ENCODE data around the gene TMX2. TPM values are rescaled to one million over a fixed set of nuclear protein-coding genes. Genes with fewer than 3 reads are reported as not detected.

TMX2 gene
- total RNA-seq, 4 donors from 2014 or later: 44.0 to 52.1 (median 50.0) TPM

DNA sequence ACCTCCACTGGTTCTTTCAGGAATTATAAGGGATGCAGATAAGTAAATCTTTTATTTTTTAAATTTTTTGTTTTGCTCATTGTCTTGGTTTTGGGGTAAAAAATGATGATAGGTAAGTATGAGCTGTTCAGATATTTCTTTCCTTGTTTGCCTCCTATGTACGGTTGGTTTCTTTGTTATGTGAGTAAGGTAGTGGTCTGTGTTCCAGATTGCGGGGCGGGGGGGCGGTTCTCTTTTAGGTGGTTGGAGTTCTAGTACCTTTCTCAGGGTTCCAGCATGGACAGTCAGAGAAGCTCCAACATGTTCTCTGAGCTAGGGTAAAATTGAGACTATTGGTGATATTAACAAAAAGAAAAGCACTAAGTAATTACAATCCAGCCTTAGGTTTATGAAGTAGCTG is 51.6 kb downstream of the TMX2 start:
- H3K9me3 ChIP-seq: no peaks in the 10 kb centered on the region
- peaks cover 10 to 53% (median 13%) of the 10 kb centered on the region in 3 donors for H3K4me1 ChIP-seq
- 0 to 15% methylated on average over 2 to 4 of the region's 4 CpGs for WGBS, 2 donors (ENCODE audit: low coverage in 1 of 2)
- TF ChIP-seq POLR2A (IDR thresholded peaks at IDR 0.05) (no peak), EP300 (IDR thresholded peaks at IDR 0.05) (no peak), POLR2AphosphoS5 (IDR thresholded peaks at IDR 0.05) (no peak)
- TF ChIP-seq, protein P1, sequence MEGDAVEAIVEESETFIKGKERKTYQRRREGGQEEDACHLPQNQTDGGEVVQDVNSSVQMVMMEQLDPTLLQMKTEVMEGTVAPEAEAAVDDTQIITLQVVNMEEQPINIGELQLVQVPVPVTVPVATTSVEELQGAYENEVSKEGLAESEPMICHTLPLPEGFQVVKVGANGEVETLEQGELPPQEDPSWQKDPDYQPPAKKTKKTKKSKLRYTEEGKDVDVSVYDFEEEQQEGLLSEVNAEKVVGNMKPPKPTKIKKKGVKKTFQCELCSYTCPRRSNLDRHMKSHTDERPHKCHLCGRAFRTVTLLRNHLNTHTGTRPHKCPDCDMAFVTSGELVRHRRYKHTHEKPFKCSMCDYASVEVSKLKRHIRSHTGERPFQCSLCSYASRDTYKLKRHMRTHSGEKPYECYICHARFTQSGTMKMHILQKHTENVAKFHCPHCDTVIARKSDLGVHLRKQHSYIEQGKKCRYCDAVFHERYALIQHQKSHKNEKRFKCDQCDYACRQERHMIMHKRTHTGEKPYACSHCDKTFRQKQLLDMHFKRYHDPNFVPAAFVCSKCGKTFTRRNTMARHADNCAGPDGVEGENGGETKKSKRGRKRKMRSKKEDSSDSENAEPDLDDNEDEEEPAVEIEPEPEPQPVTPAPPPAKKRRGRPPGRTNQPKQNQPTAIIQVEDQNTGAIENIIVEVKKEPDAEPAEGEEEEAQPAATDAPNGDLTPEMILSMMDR (IDR thresholded peaks at IDR 0.05): no peak
- no peaks in the 10 kb centered on the region for H3K36me3 ChIP-seq
- peak overlapping the region; percentile 85 to 100 (median 88) for H3K27ac ChIP-seq
- no peak for ATAC-seq
- peak overlapping the region; percentile 61 to 100 for H3K4me3 ChIP-seq
- no peaks in the 10 kb centered on the region for H3K27me3 ChIP-seq

DNA sequence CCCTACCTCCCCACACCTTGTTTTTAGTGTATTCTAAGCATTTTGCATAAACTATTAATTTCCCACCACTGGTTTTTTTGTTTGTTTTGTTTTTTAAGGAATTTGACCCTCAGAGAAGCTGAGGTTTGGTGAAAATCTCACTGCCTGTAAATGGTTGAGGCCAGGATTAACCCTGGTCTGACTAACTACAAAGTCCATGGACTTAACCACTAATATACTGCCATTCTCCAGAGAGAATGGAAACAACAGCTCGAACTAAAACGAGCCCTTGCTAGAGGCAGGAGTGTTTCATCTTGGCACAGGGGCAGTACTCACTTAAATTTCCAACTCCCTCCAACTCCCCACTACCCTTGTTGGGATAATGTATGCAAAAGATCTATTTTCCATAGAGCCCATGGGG is 52.2 kb downstream of the TMX2 start:
- no peak for ATAC-seq
- peaks cover 10 to 58% (median 17%) of the 10 kb centered on the region in 3 donors for H3K4me1 ChIP-seq
- WGBS, 2 donors (ENCODE audit: low coverage in 1 of 2): 17% methylated on average over 1 to 2 of the region's 2 CpGs
- no peaks in the 10 kb centered on the region for H3K36me3 ChIP-seq
- H3K27ac ChIP-seq: peak overlapping the region in 3 of 4 donors; percentile 85 to 90 (median 87)
- H3K9me3 ChIP-seq: no peaks in the 10 kb centered on the region
- no peaks in the 10 kb centered on the region for H3K27me3 ChIP-seq
- TF ChIP-seq EP300 (IDR thresholded peaks at IDR 0.05): no peak
- no peak for TF ChIP-seq POLR2AphosphoS5 (IDR thresholded peaks at IDR 0.05)
- no peak for TF ChIP-seq POLR2A (IDR thresholded peaks at IDR 0.05)
- TF ChIP-seq, protein P1 (IDR thresholded peaks at IDR 0.05): no peak
- peak overlapping the region; percentile 61 to 100 for H3K4me3 ChIP-seq

DNA sequence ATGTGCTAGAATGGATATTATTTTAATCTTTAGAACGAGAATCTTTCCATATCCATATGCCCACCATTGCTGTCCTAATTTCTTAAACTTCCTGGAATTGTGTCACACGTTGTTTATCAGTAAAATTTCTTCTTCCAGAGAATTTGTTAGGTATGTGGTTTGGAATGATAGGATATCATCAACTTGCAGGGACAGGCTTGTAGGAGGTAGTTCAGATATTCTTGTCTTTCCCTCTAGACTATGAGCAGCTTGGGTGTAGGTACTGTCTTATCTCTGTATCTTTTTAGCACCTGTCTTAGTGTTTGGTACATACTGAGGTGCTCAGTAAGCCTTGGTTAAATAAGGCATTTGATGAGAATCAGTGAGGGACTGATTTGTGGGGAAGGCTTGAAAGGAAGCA is 52.6 kb downstream of the TMX2 start:
- no peak for ATAC-seq
- peak overlapping the region; percentile 61 to 100 for H3K4me3 ChIP-seq
- H3K36me3 ChIP-seq: no peaks in the 10 kb centered on the region
- H3K4me1 ChIP-seq: peaks cover 10 to 62% (median 17%) of the 10 kb centered on the region in 3 donors
- WGBS, 2 donors (ENCODE audit: low coverage in 1 of 2): 5 to 18% methylated on average over 2 of the region's 2 CpGs
- H3K27me3 ChIP-seq: no peaks in the 10 kb centered on the region
- no peaks in the 10 kb centered on the region for H3K9me3 ChIP-seq
- H3K27ac ChIP-seq: peak overlapping the region in 3 of 4 donors; percentile 85 to 90 (median 87)
- no peak for TF ChIP-seq POLR2A (IDR thresholded peaks at IDR 0.05)
- no peak for TF ChIP-seq EP300 (IDR thresholded peaks at IDR 0.05)
- no peak for TF ChIP-seq POLR2AphosphoS5 (IDR thresholded peaks at IDR 0.05)
- TF ChIP-seq, protein P1 (IDR thresholded peaks at IDR 0.05): no peak

DNA sequence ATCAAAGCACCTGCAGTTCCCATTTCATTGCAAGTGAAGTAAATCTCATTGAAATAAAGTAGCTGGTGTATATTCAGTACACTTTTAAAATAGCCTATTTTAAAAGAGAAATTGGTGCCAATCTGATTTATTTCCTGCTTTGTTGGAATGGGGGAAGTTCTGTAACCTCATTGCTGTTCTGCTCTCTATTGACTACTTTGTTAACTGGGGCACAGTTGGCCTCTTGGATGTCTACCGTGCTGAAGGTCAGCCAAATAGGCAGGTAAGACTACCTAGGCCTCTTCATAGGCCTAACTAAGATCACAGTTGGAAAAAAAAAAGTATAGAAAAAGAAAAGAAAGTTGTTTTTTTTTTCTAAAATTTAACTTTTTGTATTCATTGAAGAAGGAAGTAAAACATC is 58.4 kb downstream of the TMX2 start:
- no peak for TF ChIP-seq POLR2AphosphoS5 (IDR thresholded peaks at IDR 0.05)
- TF ChIP-seq POLR2A (IDR thresholded peaks at IDR 0.05): no peak
- TF ChIP-seq, protein P1 (IDR thresholded peaks at IDR 0.05): no peak
- TF ChIP-seq EP300 (IDR thresholded peaks at IDR 0.05): no peak
- peaks cover 17 to 96% (median 23%) of the 10 kb centered on the region in 3 donors for H3K4me1 ChIP-seq

DNA sequence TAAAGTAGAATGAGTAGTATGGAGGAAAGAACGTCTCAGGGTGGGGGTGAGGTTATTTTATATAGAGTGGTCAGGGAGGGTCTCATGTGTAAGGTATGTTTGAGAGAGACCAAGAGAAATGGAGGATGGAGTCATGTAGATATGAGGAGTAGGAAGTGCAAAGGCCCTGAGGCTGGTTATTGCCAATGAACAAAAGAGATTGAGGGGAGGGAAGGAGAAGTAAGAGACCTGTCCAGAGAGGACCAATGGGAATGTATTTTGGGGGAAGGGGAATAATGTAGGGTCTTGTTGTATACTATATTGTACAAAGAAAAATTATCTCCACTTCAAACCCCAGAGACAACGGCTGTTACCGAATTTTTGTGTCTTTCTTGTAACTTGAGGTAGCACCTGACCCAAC is 59.0 kb downstream of the TMX2 start:
- Histone ChIP-seq H3K9me3 (no peaks in the 10 kb centered on the region), H3K4me1 (peaks cover 20 to 96% (median 29%) of the 10 kb centered on the region in 3 donors), H3K27me3 (no peaks in the 10 kb centered on the region), H3K4me3 (no peak overlapping the region), H3K27ac (no peak overlapping the region), H3K36me3 (no peaks in the 10 kb centered on the region)
- WGBS, 2 donors (ENCODE audit: low coverage in 1 of 2): 92 to 95% methylated on average over 2 to 3 of the region's 3 CpGs
- ATAC-seq: no peak
- no peak for TF ChIP-seq EP300 (IDR thresholded peaks at IDR 0.05)
- no peak for TF ChIP-seq POLR2AphosphoS5 (IDR thresholded peaks at IDR 0.05)
- no peak for TF ChIP-seq POLR2A (IDR thresholded peaks at IDR 0.05)
- TF ChIP-seq, protein P1 (IDR thresholded peaks at IDR 0.05): no peak

More for the DNA sequence above, 58.4 kb downstream of the TMX2 start:
- WGBS, 2 donors (ENCODE audit: low coverage in 1 of 2): 55 to 60% methylated on average over 1 of the region's 1 CpG
- no peaks in the 10 kb centered on the region for H3K27me3 ChIP-seq
- no peaks in the 10 kb centered on the region for H3K9me3 ChIP-seq
- H3K36me3 ChIP-seq: no peaks in the 10 kb centered on the region
- ATAC-seq: no peak
- H3K4me3 ChIP-seq: no peak overlapping the region
- H3K27ac ChIP-seq: no peak overlapping the region

All from gastroesophageal sphincter (tissue), 4 donors.